Neural progenitor cell (in vitro differentiated cells): ENCODE data around the gene PPIL1.

Source experiments
- CTCF ChIP-seq: fragments of 200-600 bp; sonication (generic); IDR thresholded peaks from 2 replicates; pipeline ENCODE4 v1.5.1; 2017; ENCODE audit warnings: antibody characterized with exemption, mild to moderate bottlenecking
- EZH2 ChIP-seq: fragments of 200-600 bp; sonication (generic); IDR thresholded peaks from 2 replicates; pipeline ENCODE4 v1.6.1; 2017; ENCODE audit warnings: antibody characterized with exemption, mild to moderate bottlenecking, moderate library complexity

GRCh38 chr6:36871686-36872085 is 2.9 kb downstream of the PPIL1 start:
- TF ChIP-seq EZH2 (no peak), CTCF (no peak)
